Neutrophil (primary cell): Measurements from ENCODE around the gene DKC1.

ENCODE experiments used
- H3K27ac ChIP-seq: fragments of 200-600 bp; sonication (generic); 2 replicates; pipeline ENCODE4 v1.5.1; 2016; ENCODE audit warnings: mild to moderate bottlenecking, moderate library complexity
- H3K27me3 ChIP-seq: fragments of 200-600 bp; sonication (generic); 2 replicates; pipeline ENCODE4 v1.6.0; 2016; ENCODE audit warnings: mild to moderate bottlenecking
- H3K36me3 ChIP-seq: fragments of 200-600 bp; sonication (generic); 2 replicates; pipeline ENCODE4 v1.5.1; 2017
- H3K4me1 ChIP-seq, 2 experiments: fragments of 200-600 bp in 1 of 2; sonication (generic) in 1 of 2; 1 replicate in 1 of 2; 2 replicates in 1 of 2; pipeline versions ENCODE4 v1.5.1 to v1.6.1; 2013 to 2016; ENCODE audit warnings: low read depth in 1 of 2, low read length in 1 of 2, mild to moderate bottlenecking in 1 of 2, moderate library complexity in 1 of 2; ENCODE audit not compliant: control insufficient read depth in 1 of 2, insufficient read depth in 1 of 2
- H3K4me3 ChIP-seq, 2 experiments: fragments of 200-600 bp in 1 of 2; sonication (generic) in 1 of 2; 1 replicate in 1 of 2; 2 replicates in 1 of 2; pipeline ENCODE4 v1.5.1; 2013 to 2016; ENCODE audit warnings: low read depth in 1 of 2, low read length in 1 of 2, mild to moderate bottlenecking in 1 of 2, moderate library complexity in 1 of 2
- H3K9me3 ChIP-seq: fragments of 200-600 bp; sonication (generic); 2 replicates; pipeline ENCODE4 v1.5.1; 2016
- TF ChIP-seq, protein P1 (sequence below): fragments of 200-600 bp; sonication (generic); IDR thresholded peaks from 2 replicates; pipeline ENCODE4 v1.5.1; 2016; ENCODE audit warnings: antibody characterized with exemption

The DKC1 gene

DNA sequence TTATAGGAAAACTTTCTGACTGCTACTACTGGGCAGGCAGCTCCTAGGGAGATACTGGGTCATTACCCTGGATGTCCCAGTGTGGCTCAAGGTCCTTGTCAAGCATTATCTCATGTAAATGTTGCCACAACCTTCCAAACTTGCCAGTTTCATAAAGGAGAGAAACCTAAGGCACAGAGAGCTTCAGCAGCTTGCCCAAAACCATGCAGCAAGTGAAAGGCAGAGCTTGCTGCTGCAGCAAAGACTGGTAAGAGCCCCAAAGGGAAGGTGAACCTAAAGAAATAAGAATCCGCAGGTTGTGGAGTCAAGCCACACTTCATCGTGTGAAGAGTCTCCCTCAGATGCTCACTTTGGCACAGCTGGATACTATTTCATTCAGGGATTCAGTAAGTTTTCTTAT, 40.3 kb downstream of the DKC1 start:
- TF ChIP-seq, protein P1, sequence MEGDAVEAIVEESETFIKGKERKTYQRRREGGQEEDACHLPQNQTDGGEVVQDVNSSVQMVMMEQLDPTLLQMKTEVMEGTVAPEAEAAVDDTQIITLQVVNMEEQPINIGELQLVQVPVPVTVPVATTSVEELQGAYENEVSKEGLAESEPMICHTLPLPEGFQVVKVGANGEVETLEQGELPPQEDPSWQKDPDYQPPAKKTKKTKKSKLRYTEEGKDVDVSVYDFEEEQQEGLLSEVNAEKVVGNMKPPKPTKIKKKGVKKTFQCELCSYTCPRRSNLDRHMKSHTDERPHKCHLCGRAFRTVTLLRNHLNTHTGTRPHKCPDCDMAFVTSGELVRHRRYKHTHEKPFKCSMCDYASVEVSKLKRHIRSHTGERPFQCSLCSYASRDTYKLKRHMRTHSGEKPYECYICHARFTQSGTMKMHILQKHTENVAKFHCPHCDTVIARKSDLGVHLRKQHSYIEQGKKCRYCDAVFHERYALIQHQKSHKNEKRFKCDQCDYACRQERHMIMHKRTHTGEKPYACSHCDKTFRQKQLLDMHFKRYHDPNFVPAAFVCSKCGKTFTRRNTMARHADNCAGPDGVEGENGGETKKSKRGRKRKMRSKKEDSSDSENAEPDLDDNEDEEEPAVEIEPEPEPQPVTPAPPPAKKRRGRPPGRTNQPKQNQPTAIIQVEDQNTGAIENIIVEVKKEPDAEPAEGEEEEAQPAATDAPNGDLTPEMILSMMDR, result no peak
- H3K9me3 ChIP-seq, result no peaks in the 10 kb centered on the region
- H3K27ac ChIP-seq, result peak overlapping the region; percentile 97
- H3K27me3 ChIP-seq, result no peaks in the 10 kb centered on the region
- H3K4me3 ChIP-seq, result peak overlapping the region; percentile 80 to 86
- peaks cover 68 to 70% of the 10 kb centered on the region in 2 experiments for H3K4me1 ChIP-seq
- H3K36me3 ChIP-seq, result no peaks in the 10 kb centered on the region

DNA sequence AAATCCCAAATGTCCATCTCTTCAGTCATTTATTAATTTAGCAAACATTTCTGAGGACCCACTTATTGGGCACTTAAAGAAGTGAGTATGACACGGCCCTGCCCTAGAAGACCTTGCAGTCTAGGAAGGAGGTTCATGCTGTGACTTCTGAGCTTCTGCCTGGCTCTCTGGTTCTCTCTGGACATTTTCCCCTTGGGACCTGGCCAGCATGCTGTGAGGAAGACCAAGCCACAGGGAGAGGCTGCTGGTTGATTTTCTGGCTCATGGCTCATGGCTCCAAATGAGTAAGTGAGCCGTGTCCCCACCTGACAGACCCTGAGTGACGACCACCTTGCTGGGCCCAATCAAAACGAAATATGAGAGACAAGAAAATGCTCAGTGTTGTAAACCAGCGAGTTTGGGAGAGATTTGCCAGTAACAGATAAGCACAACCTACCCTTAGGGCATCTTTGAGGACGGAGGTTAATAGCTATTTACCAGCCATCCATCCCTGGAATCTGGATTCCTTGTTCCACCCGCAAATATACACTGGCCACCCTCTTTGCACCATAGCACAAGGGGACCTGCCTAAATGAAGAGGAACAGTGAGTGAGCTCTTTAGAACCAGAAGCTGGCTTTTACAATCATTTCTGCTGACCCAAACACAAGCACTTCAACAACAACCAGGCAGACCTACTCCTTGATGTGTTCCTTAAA, 41.7 kb downstream of the DKC1 start:
- Histone ChIP-seq H3K9me3 (no peaks in the 10 kb centered on the region), H3K4me1 (peaks cover 53 to 55% of the 10 kb centered on the region in 2 experiments), H3K36me3 (no peaks in the 10 kb centered on the region), H3K27me3 (no peaks in the 10 kb centered on the region), H3K27ac (peak overlapping the region; percentile 97), H3K4me3 (peak overlapping the region; percentile 80 to 86)
- TF ChIP-seq, protein P1, result no peak

DNA sequence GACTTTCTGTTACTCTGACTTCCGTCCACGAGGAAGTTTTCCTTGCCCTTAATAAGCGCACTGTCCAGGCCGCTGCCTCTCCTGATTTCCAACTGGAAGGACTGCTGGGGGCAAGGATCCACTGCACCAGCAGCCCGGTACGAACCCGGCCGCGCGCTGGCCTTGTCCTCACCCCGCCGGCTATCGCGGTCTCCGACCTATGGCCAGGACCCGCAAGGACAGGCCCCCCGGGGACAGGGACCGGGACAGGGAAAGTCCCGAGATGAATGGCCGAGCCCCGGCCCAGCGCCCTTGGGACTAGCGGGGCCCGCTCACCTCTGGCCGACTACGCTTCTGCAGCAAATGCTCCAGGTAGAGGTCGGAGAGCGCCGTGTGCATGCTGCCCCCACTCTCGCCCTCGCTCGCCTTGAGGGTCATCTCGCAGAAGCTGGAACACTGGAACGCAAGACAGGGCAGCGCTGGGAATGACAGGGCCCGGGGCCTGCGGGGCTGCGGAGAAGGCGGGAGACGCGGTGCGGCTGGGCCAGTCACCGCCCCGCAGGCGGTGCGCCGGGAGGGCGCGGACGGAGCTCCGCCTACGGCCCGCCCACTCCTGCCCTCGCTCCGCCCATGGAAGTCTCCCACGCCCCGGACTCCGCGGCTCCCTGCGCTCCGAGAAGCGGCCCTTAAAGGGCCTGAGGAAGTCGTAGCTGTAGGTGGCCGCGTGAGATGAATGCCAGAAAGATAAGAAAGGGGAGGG, 42.5 kb downstream of the DKC1 start, which contains the start of gene MPP1:
Gene MPP1 (minus strand): TSS at position 529 of the 739 bp plus-strand sequence. CDS start 112 bp downstream, at position 417.
- Histone ChIP-seq H3K9me3 (no peaks in the 10 kb centered on the region), H3K4me1 (peaks cover 46 to 48% of the 10 kb centered on the region in 2 experiments), H3K27ac (peak within 1 kb of the TSS; percentile 97), H3K4me3 (peak within 1 kb of the TSS; percentile 80 to 86), H3K27me3 (no peaks in the 10 kb centered on the region), H3K36me3 (no peaks in the 10 kb centered on the region)
- TF ChIP-seq, protein P1, result peak; percentile 33

DNA sequence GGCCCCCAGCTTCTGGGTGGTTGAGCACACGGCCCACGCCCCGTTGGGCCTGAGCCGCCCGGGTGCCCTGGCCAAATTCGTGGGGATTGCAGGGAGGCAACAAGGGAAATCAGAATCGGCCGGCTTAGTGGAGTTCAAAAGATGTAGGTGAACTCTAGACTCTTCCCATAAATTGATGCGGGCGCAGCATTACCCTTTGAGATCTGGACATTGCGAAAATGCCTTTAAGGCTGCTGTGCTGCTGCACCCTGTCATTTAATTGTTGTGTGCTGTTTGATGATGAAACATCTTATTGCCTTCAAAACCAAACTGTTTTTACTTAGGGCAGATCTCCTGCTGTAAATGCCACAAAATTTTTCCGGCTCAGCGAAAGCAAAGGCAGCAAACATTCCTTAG, 43.0 kb downstream of the DKC1 start:
- Histone ChIP-seq H3K36me3 (no peaks in the 10 kb centered on the region), H3K4me3 (peak overlapping the region; percentile 80 to 86), H3K27ac (peak overlapping the region; percentile 97), H3K9me3 (no peaks in the 10 kb centered on the region), H3K27me3 (no peaks in the 10 kb centered on the region), H3K4me1 (peaks cover 40 to 42% of the 10 kb centered on the region in 2 experiments)
- TF ChIP-seq, protein P1, result no peak

GRCh38 chrX:154806837-154807501, 44.3 kb downstream of the DKC1 start:
- Histone ChIP-seq H3K9me3 (no peaks in the 10 kb centered on the region), H3K36me3 (no peaks in the 10 kb centered on the region), H3K4me1 (peaks cover 29 to 30% of the 10 kb centered on the region in 2 experiments), H3K27me3 (no peaks in the 10 kb centered on the region), H3K4me3 (no peak overlapping the region), H3K27ac (no peak overlapping the region)
- TF ChIP-seq, protein P1, result no peak
